ENCODE results near the gene TCEA3.
A peak's percentile ranks its signal among the peaks of the same experiment; 100 is the strongest.

Gene TCEA3

GRCh38 chr1:23420778-23421177 is 3.8 kb downstream of the TCEA3 start:
- no peak overlapping the region for H3K4me3 Mint-ChIP-seq
- H3K36me3 Mint-ChIP-seq (ENCODE audit: low read depth) = no peaks in the 10 kb centered on the region
- peaks cover 26% of the 10 kb centered on the region for H3K4me1 Mint-ChIP-seq (ENCODE audit: low read depth)
- peaks cover 29% of the 10 kb centered on the region for H3K27me3 Mint-ChIP-seq (ENCODE audit: low read depth)
- no peak overlapping the region for H3K27ac Mint-ChIP-seq
- H3K9me3 Mint-ChIP-seq = no peaks in the 10 kb centered on the region

DNA sequence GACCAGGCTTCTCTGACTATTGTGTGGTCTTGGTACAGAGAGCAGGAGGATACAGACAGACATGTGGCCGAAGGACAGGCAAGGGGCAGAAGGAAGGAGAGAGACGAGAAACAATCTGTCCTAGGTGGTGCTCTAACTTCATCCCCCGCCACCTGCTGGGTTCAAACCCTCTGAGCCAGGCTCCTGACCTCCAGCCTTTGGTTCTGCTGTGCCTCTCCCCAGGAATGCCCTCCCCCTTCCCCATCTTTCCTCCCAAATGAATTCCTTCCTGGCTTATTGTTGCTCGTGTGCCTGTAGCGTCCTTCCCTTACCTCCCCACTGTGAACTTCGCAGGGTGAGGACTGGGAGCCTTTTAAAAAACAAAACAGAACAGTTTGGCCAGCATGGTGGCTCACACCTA is 5.4 kb downstream of the TCEA3 start:
- Mint-ChIP-seq H3K9me3 (no peaks in the 10 kb centered on the region), H3K4me1 (ENCODE audit: low read depth) (peaks cover 22% of the 10 kb centered on the region), H3K4me3 (no peak overlapping the region), H3K36me3 (ENCODE audit: low read depth) (no peaks in the 10 kb centered on the region), H3K27ac (no peak overlapping the region), H3K27me3 (ENCODE audit: low read depth) (peaks cover 18% of the 10 kb centered on the region)

DNA sequence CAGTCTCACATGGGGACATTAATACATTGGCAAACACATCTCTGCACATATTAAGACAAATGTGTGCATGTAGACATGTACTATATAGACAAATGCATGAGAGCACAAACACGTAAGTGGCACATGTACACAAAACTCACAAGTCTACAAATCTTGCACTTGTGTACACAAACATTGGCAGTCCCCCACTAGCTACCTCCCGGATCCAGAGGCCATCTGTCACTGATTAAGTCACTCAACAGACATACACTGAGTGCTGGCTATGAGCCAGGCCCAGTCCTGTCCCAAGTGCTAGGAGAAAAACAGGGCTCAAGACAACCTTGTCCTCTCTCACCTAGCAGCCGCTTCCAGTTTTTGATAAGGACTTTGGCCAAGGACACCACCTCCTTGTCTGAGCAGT is 7.0 kb downstream of the TCEA3 start:
- Mint-ChIP-seq H3K36me3 (ENCODE audit: low read depth) (no peaks in the 10 kb centered on the region), H3K27ac (no peak overlapping the region)

DNA sequence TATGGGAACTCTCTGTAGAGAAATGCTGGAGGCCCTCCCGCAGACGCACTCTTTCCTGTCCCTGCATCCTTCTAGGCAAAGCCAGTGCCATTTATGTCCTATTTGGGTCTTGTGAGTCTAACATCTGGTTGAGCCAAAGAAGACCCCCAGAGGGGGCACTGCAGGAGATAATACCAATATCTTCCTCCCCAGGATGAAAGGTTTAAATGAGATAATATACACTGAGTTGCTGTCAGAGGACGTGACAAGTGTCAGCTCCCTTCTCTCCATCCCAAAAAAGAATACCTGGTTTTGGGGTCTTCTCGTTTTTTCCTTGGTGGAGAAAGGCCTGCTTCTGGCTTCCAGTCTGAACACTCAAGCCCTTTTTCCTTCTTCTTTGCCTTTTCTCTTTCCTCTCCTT is 7.6 kb downstream of the TCEA3 start:
- no peaks in the 10 kb centered on the region for H3K36me3 Mint-ChIP-seq (ENCODE audit: low read depth)
- H3K27ac Mint-ChIP-seq = no peak overlapping the region
- H3K4me3 Mint-ChIP-seq = no peak overlapping the region
- H3K9me3 Mint-ChIP-seq = no peaks in the 10 kb centered on the region
- H3K27me3 Mint-ChIP-seq (ENCODE audit: low read depth) = peaks cover 1% of the 10 kb centered on the region
- H3K4me1 Mint-ChIP-seq (ENCODE audit: low read depth) = peaks cover 7% of the 10 kb centered on the region

More for the DNA sequence above, 7.0 kb downstream of the TCEA3 start:
- peaks cover 7% of the 10 kb centered on the region for H3K27me3 Mint-ChIP-seq (ENCODE audit: low read depth)
- no peak overlapping the region for H3K4me3 Mint-ChIP-seq
- H3K4me1 Mint-ChIP-seq (ENCODE audit: low read depth) = peaks cover 13% of the 10 kb centered on the region
- H3K9me3 Mint-ChIP-seq = no peaks in the 10 kb centered on the region

GRCh38 chr1:23408797-23409290 is 15.7 kb downstream of the TCEA3 start:
- Mint-ChIP-seq H3K9me3 (no peaks in the 10 kb centered on the region), H3K27me3 (ENCODE audit: low read depth) (no peaks in the 10 kb centered on the region), H3K4me3 (no peak overlapping the region), H3K36me3 (ENCODE audit: low read depth) (no peaks in the 10 kb centered on the region), H3K27ac (no peak overlapping the region), H3K4me1 (ENCODE audit: low read depth) (peaks cover 6% of the 10 kb centered on the region)

DNA sequence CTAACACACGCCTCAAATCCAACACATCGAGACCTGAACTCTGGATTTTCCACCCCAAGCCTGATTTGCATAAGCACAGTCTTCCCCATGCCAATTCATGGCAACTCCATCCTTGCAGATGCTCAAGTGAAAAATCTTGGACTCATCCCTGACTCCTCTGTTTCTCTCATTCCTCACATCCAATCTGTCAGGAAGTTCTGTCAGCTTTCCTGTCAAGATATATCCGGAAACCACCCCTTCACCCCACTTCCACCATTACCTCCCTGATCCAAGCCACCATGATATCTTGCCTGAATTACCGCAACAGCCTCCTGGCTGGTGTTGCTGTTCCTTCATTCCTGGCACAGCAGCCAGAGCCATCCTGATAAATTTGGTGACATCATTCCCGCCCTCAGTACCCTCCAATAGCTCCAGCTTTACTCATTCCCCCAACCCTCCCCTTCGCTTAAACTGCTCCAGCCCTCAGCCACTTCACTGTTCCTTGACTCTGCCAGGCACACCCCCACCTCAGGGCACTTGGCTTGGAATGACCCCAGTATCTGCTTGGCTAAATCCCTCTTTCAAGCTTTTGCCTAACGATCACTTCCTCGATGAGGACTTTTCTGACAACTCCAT is 17.4 kb downstream of the TCEA3 start:
- no peaks in the 10 kb centered on the region for H3K9me3 Mint-ChIP-seq
- peaks cover 12% of the 10 kb centered on the region for H3K4me1 Mint-ChIP-seq (ENCODE audit: low read depth)
- H3K27me3 Mint-ChIP-seq (ENCODE audit: low read depth) = no peaks in the 10 kb centered on the region
- H3K36me3 Mint-ChIP-seq (ENCODE audit: low read depth) = no peaks in the 10 kb centered on the region
- no peak overlapping the region for H3K4me3 Mint-ChIP-seq
- H3K27ac Mint-ChIP-seq = no peak overlapping the region

- H3K4me3 Mint-ChIP-seq = no peak overlapping the region
- H3K36me3 Mint-ChIP-seq (ENCODE audit: low read depth) = no peaks in the 10 kb centered on the region
- peaks cover 12% of the 10 kb centered on the region for H3K4me1 Mint-ChIP-seq (ENCODE audit: low read depth)
- no peaks in the 10 kb centered on the region for H3K27me3 Mint-ChIP-seq (ENCODE audit: low read depth)
- no peaks in the 10 kb centered on the region for H3K9me3 Mint-ChIP-seq
- H3K27ac Mint-ChIP-seq = no peak overlapping the region
Observed at GRCh38 chr1:23405946-23406345, 18.6 kb downstream of the TCEA3 start.

DNA sequence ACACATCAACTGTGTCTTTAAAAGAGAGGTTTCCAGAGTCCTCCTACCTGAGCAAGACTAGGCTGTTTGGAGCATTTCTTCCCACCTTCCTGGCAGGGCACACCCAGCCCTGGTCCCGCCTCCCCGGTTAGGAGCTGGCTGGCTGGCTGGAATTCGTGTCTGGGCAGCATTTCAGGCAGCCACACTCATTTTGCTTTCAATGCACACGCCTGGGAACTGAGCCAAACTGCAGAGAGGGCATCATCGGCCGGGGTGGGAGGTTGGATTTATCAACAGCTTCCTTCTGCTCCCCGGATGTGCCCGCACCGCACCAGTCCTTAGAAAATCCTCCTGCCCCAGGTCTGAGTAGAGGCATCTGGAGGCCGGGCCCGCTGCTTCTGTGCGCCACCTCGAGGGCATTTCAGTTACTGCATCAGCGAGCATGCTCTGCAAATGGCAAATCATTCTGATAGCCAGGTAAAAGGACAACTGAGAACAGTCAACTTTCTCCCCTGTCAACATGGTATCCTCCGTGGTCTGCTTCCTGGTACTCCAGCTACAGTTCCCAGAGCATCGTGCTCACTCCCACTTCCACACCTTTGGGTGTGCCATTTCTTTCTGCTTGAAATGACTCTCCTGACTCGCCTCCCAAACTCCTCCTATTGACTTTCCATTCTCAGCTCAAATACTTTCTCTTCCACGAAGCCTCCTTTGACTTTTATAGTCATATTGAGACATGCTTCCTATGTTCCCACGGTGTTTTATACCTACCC is 20.6 kb downstream of the TCEA3 start:
- H3K4me1 Mint-ChIP-seq (ENCODE audit: low read depth) = peaks cover 12% of the 10 kb centered on the region
- H3K27ac Mint-ChIP-seq = no peak overlapping the region
- H3K27me3 Mint-ChIP-seq (ENCODE audit: low read depth) = no peaks in the 10 kb centered on the region
- H3K4me3 Mint-ChIP-seq = peak overlapping the region; percentile 7
- H3K9me3 Mint-ChIP-seq = no peaks in the 10 kb centered on the region
- no peaks in the 10 kb centered on the region for H3K36me3 Mint-ChIP-seq (ENCODE audit: low read depth)

DNA sequence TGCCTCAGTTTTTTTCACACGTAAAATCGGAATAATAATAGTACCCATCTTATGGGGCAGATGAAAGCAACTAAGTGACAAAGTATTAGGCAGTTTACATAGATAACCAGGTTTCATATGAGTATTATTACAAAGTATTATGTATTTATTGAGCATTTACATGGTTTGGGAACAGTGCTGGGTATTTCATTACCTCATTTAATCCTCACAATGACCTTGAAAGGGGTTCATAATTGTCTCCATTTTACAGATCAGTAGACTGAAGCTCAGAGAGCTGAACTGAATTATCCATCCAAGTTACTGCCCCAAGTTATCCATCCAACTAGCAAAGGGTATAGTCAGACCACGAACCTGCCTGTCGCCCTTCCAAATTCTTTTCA is 21.2 kb downstream of the TCEA3 start:
- H3K4me3 Mint-ChIP-seq = no peak overlapping the region
- H3K9me3 Mint-ChIP-seq = no peaks in the 10 kb centered on the region
- H3K27me3 Mint-ChIP-seq (ENCODE audit: low read depth) = no peaks in the 10 kb centered on the region
- H3K27ac Mint-ChIP-seq = no peak overlapping the region
- H3K4me1 Mint-ChIP-seq (ENCODE audit: low read depth) = peaks cover 12% of the 10 kb centered on the region
- no peaks in the 10 kb centered on the region for H3K36me3 Mint-ChIP-seq (ENCODE audit: low read depth)

DNA sequence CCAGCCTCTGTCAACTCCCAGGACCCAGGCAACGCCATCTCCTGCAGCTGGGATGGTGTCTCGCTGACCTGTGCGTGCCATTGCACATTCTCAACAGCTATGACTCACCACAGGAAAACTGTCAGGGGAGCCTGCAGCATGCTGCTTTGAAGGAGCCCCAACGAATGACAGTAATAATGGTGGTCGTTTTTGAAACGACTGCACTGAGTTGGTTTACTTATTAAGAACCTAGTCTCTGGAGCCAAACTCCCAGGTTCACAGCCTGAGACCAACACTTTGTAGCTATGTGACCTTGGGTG is 21.6 kb downstream of the TCEA3 start:
- Mint-ChIP-seq H3K4me3 (no peak overlapping the region), H3K27me3 (ENCODE audit: low read depth) (no peaks in the 10 kb centered on the region), H3K4me1 (ENCODE audit: low read depth) (peaks cover 12% of the 10 kb centered on the region), H3K36me3 (ENCODE audit: low read depth) (no peaks in the 10 kb centered on the region), H3K27ac (no peak overlapping the region), H3K9me3 (no peaks in the 10 kb centered on the region)

DNA sequence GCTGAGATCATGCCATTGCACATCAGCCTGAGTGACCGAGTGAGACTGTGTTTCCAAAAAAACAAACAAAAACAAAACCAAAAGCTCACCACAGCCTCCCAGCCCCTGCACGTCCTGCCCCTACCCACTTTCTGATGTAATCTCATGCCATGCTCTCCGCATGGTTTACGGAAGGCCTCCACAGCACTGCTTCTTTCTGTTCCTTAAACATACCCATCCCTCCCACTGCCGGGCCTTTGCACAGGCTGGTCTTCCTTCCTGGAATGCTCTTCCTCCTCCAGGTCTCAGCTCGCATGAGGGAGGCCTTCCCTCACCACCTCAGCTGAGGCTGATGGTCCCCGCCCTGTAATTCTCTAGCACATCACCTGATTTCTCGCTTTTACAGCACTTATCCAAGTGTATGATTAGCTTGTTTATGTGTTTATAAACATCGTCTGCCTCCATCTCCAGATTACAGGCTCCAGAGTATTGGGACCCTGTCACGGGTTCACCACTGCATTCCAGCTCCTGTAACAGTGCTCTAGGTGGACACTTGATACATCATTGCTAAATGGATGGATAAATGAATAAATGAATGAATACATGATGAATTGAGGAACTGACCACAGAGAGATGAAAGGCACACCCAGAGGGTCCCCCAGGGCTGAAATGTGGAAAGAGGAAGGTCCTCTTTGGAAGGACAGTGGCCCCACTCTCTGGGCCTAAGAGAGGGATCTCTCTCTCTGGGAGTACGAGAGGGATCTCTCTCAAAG is 22.1 kb downstream of the TCEA3 start:
- Mint-ChIP-seq H3K27me3 (ENCODE audit: low read depth) (no peaks in the 10 kb centered on the region), H3K4me1 (ENCODE audit: low read depth) (peaks cover 12% of the 10 kb centered on the region), H3K27ac (no peak overlapping the region), H3K4me3 (no peak overlapping the region), H3K36me3 (ENCODE audit: low read depth) (no peaks in the 10 kb centered on the region), H3K9me3 (no peaks in the 10 kb centered on the region)

DNA sequence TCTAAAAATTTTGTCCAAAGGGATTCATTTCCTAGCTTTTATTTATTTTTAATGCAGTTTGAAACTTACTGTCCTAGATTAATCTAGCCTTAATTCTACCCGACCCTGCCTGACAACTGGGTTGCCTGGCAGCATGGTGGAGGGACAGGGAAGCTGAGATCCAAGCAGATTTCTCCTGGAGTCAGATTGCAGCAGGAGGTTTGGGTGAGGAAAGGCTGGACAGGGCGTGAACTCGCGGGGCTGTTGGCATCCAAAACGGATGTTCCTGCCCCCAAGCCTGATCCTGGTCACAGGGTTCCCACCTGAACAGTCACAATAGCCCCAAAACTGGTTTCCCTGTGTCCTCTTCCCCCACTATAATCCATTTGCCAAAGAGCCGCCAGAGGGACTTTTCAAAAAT is 23.2 kb downstream of the TCEA3 start:
- Mint-ChIP-seq H3K36me3 (ENCODE audit: low read depth) (no peaks in the 10 kb centered on the region), H3K4me1 (ENCODE audit: low read depth) (peaks cover 12% of the 10 kb centered on the region), H3K4me3 (no peak overlapping the region), H3K27ac (no peak overlapping the region), H3K27me3 (ENCODE audit: low read depth) (no peaks in the 10 kb centered on the region), H3K9me3 (no peaks in the 10 kb centered on the region)

DNA sequence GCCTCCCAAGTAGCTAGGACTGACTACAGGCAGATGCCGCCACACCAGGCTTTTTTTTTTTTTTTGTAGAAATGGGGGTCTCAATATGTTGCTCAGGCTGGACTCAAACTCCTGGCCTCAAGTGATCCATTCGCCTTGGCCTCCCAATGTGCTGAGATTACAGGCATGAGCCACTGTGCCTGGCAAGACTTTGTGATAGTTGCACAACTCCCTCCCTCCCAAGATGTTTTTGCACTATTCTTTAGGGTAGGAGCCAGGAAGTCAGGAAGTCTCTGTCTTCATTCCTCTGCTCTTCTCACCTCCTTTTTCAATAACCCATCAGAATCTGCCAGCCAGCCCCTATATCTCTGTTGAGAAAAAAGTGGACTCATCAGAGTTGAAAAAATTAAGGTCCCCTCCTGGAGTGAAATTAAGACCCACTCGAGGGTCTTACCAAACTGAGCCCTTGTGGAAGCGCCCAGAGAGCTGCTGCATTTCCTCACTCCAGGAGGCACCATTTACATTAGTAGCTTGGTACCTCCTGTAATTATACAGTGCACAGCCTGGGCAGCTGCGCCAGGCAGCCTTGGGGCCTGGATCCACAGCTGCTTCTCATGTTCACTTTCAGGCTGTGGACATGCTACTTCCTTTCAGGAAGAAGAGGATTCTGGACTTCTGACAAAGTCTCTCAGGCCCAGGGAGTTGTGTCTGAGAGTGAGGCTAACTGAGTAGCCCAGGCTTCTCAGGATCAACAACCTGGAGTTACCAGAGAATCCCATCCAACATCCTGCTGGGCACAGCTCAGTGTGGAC is 24.0 kb downstream of the TCEA3 start:
- no peaks in the 10 kb centered on the region for H3K27me3 Mint-ChIP-seq (ENCODE audit: low read depth)
- H3K9me3 Mint-ChIP-seq = no peaks in the 10 kb centered on the region
- no peaks in the 10 kb centered on the region for H3K36me3 Mint-ChIP-seq (ENCODE audit: low read depth)
- H3K27ac Mint-ChIP-seq = no peak overlapping the region
- H3K4me1 Mint-ChIP-seq (ENCODE audit: low read depth) = peaks cover 14% of the 10 kb centered on the region
- H3K4me3 Mint-ChIP-seq = no peak overlapping the region

DNA sequence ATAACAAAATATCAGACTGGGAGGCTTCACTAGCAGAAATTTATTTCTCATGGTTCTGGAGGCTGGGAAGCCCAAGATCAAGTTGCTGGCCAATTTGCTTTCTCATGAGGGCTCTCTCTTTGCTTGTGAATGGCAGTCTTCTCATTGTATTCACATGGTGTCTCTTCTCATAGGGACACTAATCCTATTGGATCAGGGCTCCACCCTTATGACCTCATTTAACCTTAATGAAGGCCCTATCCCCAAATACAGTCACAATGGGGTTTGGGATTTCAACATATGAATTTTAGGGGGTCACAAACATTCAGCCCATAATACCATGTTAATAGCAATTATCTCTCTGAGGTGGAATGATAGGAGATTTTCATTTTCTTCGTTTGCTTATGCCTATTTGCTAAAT is 25.3 kb downstream of the TCEA3 start:
- H3K27ac Mint-ChIP-seq = no peak overlapping the region
- no peaks in the 10 kb centered on the region for H3K9me3 Mint-ChIP-seq
- H3K27me3 Mint-ChIP-seq (ENCODE audit: low read depth) = no peaks in the 10 kb centered on the region
- no peak overlapping the region for H3K4me3 Mint-ChIP-seq
- peaks cover 14% of the 10 kb centered on the region for H3K4me1 Mint-ChIP-seq (ENCODE audit: low read depth)
- H3K36me3 Mint-ChIP-seq (ENCODE audit: low read depth) = no peaks in the 10 kb centered on the region

All from T-helper 1 cell treated with Interleukin-12 subunit alpha and Interleukin-12 subunit beta and Interleukin-4 antibody, amounts not matched to agents 30 μg/mL and 1 μg/mL, for 36 hours (primary cell).